SKM-1 treated with dmso at 0.1 percent for 144 hours (cell line): ENCODE measurements around the gene PLXNA4.
"Not testable (repeated sequence)": the region's sequence is repeated elsewhere in the genome, so short reads cannot be mapped to it uniquely, and the experiment has no call there.

Experiments
- DNase-seq: peaks from one replicate; lab custom pipeline; 2025; ENCODE audit not compliant: unreplicated experiment; lab: John Stamatoyannopoulos, UW

PLXNA4 gene

GRCh38 chr7:132187391-132187790, 388.9 kb downstream of the PLXNA4 start:
- no peak for DNase-seq

- DNase-seq: no peak
Observed at GRCh38 chr7:132185150-132185549, 391.1 kb downstream of the PLXNA4 start.

- DNase-seq: no peak
Observed at GRCh38 chr7:132183781-132184380, 392.4 kb downstream of the PLXNA4 start.

- DNase-seq: no peak
Observed at GRCh38 chr7:132182992-132183391, 393.3 kb downstream of the PLXNA4 start.

GRCh38 chr7:132181946-132182685, 394.2 kb downstream of the PLXNA4 start:
- DNase-seq: no peak

GRCh38 chr7:132181371-132181770, 394.9 kb downstream of the PLXNA4 start:
- no peak for DNase-seq

GRCh38 chr7:132180481-132180880, 395.8 kb downstream of the PLXNA4 start:
- DNase-seq: no peak

GRCh38 chr7:132179681-132180080, 396.6 kb downstream of the PLXNA4 start:
- no peak for DNase-seq

- DNase-seq: no peak
Observed at GRCh38 chr7:132179080-132179430, 397.2 kb downstream of the PLXNA4 start.

GRCh38 chr7:132178402-132179079, 397.7 kb downstream of the PLXNA4 start:
- not testable (repeated sequence) for DNase-seq

- no peak for DNase-seq
Observed at GRCh38 chr7:132177708-132178401, 398.4 kb downstream of the PLXNA4 start.

- no peak for DNase-seq
Observed at GRCh38 chr7:132176719-132177118, 399.6 kb downstream of the PLXNA4 start.

- no peak for DNase-seq
Observed at GRCh38 chr7:132171130-132171576, 405.1 kb downstream of the PLXNA4 start.

- DNase-seq: no peak
Observed at GRCh38 chr7:132169730-132170129, 406.5 kb downstream of the PLXNA4 start.

GRCh38 chr7:132168239-132168638, 408.0 kb downstream of the PLXNA4 start:
- no peak for DNase-seq

GRCh38 chr7:132165695-132166094, 410.6 kb downstream of the PLXNA4 start:
- not testable (repeated sequence) for DNase-seq

- DNase-seq: no peak
Observed at GRCh38 chr7:132164558-132165125, 411.6 kb downstream of the PLXNA4 start.

GRCh38 chr7:132162556-132163144, 413.6 kb downstream of the PLXNA4 start:
- DNase-seq: no peak

- no peak for DNase-seq
Observed at GRCh38 chr7:132161976-132162375, 414.3 kb downstream of the PLXNA4 start.

GRCh38 chr7:132161533-132161915, 414.7 kb downstream of the PLXNA4 start:
- DNase-seq: no peak
